ENCODE data around the gene UBE2N. TPM values are rescaled to one million over a fixed set of nuclear protein-coding genes. Genes with fewer than 3 reads are reported as not detected.
A peak's percentile ranks its signal among the peaks of the same experiment; 100 is the strongest.
"Not testable (repeated sequence)": the region's sequence is repeated elsewhere in the genome, so short reads cannot be mapped to it uniquely, and the experiment has no call there.

The UBE2N gene
- total and polyA plus RNA-seq, 8 donors = 82.2 to 154 (median 137) TPM

- Histone ChIP-seq H3K4me1 (peaks cover 7 to 51% of the 10 kb centered on the region in 2 donors), H3K27ac (peak overlapping the region in 1 of 2 donors; percentile 52), H3K4me3 (no peak overlapping the region), H3K9me3 (no peaks in the 10 kb centered on the region), H3K36me3 (peaks cover 0 to under 1% of the 10 kb centered on the region in 2 donors), H3K27me3 (no peaks in the 10 kb centered on the region)
- DNase-seq (no peak), ATAC-seq (no peak)
- TF ChIP-seq CTCF (IDR thresholded peaks at IDR 0.05) = no peak
- intact Hi-C loops (cut with DNase I) = loop anchor here in 1 of 2 donors (10.0 kb wide), 1 partner anchor 431 kb away; no protein-coding TSS in a partner anchor
Observed at GRCh38 chr12:93415723-93416464, 25.9 kb downstream of the UBE2N start.

- Histone ChIP-seq H3K27me3 (no peaks in the 10 kb centered on the region), H3K27ac (peak overlapping the region in 1 of 2 donors; percentile 18), H3K9me3 (no peaks in the 10 kb centered on the region), H3K36me3 (peaks cover 0 to 26% of the 10 kb centered on the region in 2 donors), H3K4me3 (no peak overlapping the region), H3K4me1 (peaks cover 7 to 38% of the 10 kb centered on the region in 2 donors)
- no peak for ATAC-seq
- TF ChIP-seq CTCF (IDR thresholded peaks at IDR 0.05) = no peak
- intact Hi-C loops (cut with DNase I) = loop anchor here in 1 of 2 donors (10.0 kb wide), 1 partner anchor 428 kb away; no protein-coding TSS in a partner anchor
- DNase-seq = no peak
Observed at GRCh38 chr12:93413064-93413463, 28.7 kb downstream of the UBE2N start.

DNA sequence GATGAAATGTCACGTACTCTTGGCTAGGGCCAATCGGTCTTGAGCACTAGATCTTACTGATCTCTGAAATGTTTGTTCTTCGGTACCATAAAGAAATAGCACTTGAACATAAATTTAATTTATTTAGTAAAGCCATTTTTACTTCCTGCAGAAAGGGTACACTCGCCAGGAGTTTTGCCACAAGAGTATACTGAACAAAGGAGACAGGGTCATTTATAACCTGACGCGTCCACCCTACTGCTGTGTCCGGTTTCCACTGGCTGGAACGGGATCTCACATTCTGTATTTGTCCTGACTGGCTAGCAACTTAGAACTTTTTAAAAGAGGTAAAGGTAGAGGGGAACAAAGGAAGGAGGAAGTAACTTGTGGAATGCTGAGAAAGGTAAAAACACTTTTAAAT, 29.4 kb downstream of the UBE2N start:
- peak overlapping the region in 1 of 2 donors; percentile 39 for H3K27ac ChIP-seq

DNA sequence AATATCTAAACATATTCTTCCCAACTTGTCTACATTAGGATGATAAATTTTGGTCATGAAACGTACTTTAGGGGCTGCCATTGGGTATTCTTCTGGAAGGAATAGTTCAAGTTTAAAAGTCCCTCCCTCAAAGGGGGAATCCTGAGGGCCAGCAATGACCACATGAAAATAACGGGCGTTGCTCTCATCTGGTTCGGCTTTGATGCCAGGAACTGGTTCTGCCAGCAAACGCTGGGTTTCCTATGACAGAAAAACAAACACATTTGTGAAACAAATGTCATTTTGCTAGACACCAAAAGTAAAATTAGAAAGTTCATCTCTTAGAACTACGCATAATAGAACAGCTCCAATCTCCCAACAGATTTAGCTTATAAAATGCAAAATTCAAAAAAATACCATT, 30.7 kb downstream of the UBE2N start:
- not testable (repeated sequence) for ATAC-seq, H3K4me3 ChIP-seq, DNase-seq, H3K9me3 ChIP-seq, H3K27me3 ChIP-seq
- Histone ChIP-seq H3K36me3 (peaks cover 0 to 27% of the 10 kb centered on the region in 2 donors), H3K4me1 (peaks cover 7 to 38% of the 10 kb centered on the region in 2 donors), H3K27ac (peak overlapping the region; percentile 9 to 39)
- intact Hi-C loops (cut with DNase I) = loop anchor here in 1 of 2 donors (10.0 kb wide), 1 partner anchor 426 kb away; no protein-coding TSS in a partner anchor

More for the DNA sequence above, 29.4 kb downstream of the UBE2N start:
- H3K4me3 ChIP-seq, H3K27me3 ChIP-seq, DNase-seq, H3K9me3 ChIP-seq, ATAC-seq: not testable (repeated sequence)
- Histone ChIP-seq H3K4me1 (peaks cover 7 to 38% of the 10 kb centered on the region in 2 donors), H3K36me3 (peaks cover 0 to 27% of the 10 kb centered on the region in 2 donors)
- intact Hi-C loops (cut with DNase I) = loop anchor here in 1 of 2 donors (10.0 kb wide), 1 partner anchor 428 kb away; no protein-coding TSS in a partner anchor

DNA sequence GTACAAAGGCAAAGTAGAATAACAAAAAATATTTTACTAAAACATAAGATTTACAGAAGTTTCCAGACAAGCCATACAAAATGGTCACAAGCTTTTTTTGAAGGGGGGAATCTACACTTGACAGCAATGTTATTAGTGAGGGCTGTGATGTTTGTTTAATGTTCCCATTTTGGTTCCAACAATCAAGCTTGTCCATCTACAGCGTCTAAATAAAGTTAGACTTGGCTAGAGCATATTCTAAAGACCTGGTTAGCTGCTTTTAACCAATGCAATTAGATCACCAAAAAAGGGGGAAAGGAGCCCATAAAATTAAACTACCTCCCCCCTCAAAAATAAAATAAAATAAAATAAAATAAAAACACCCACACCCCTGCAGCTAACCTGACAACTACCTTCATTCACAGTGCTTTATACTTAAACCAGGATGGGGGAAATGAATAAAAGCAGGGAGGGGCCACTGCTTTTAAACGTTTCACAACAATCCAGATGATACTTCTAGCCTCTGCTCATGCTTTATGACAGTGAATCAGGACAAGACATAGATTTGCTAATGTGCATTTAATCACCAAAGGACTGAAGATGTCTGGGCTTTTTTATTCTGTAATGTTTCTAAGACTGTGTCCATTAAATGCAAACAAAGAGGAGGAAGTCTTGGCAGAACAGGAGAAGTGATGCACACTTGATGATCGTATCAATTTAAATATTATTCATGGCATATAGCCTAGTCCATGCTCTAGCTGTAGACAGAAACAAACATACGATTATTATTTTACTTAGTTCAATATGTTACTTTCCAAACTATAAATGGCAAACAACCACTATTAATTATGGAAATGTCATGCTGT, 32.2 kb downstream of the UBE2N start:
- not testable (repeated sequence) for DNase-seq, H3K4me3 ChIP-seq, ATAC-seq, H3K27me3 ChIP-seq, H3K9me3 ChIP-seq, H3K27ac ChIP-seq
- Histone ChIP-seq H3K36me3 (peaks cover 0 to 27% of the 10 kb centered on the region in 2 donors), H3K4me1 (peaks cover 0 to 29% of the 10 kb centered on the region in 2 donors)
- intact Hi-C loops (cut with DNase I) = loop anchor here in 1 of 2 donors (10.0 kb wide), 1 partner anchor 425 kb away; no protein-coding TSS in a partner anchor

- ATAC-seq = no peak
- Histone ChIP-seq H3K36me3 (peaks cover 0 to 27% of the 10 kb centered on the region in 2 donors), H3K27me3 (no peaks in the 10 kb centered on the region), H3K27ac (no peak overlapping the region), H3K4me1 (peaks cover 0 to 30% of the 10 kb centered on the region in 2 donors), H3K9me3 (no peaks in the 10 kb centered on the region), H3K4me3 (no peak overlapping the region)
- intact Hi-C loops (cut with DNase I) = no loop called here
- DNase-seq = no peak
- no peak for TF ChIP-seq CTCF (IDR thresholded peaks at IDR 0.05)
Observed at GRCh38 chr12:93408813-93409212, 32.9 kb downstream of the UBE2N start.

Measured in left lung (tissue), 10 donors.